Activated T-cell treated with anti-CD3 and anti-CD28 coated beads, Interleukin-2, amount 50 U/mL, for 24 hours (primary cell): ENCODE results near the gene NATD1.

Experiments
- DNase-seq: peaks from one replicate; pipeline ENCODE4 v3.0.0-alpha.2; 2020
- H3K27ac Mint-ChIP-seq: 2 replicates; pipeline ENCODE4 v1.8.0; 2020; ENCODE audit warnings: mild to moderate bottlenecking, mixed read lengths
- H3K27me3 Mint-ChIP-seq: 2 replicates; pipeline ENCODE4 v1.8.0; 2020; ENCODE audit warnings: mixed read lengths
- H3K36me3 Mint-ChIP-seq: 2 replicates; pipeline ENCODE4 v1.8.0; 2020; ENCODE audit warnings: low read depth, mixed read lengths
- H3K4me1 Mint-ChIP-seq: 2 replicates; pipeline ENCODE4 v1.8.0; 2020; ENCODE audit warnings: low read depth, mixed read lengths
- H3K4me3 Mint-ChIP-seq: 2 replicates; pipeline ENCODE4 v1.8.0; 2020; ENCODE audit warnings: mild to moderate bottlenecking, moderate library complexity, mixed read lengths
- H3K9me3 Mint-ChIP-seq: 2 replicates; pipeline ENCODE4 v1.8.0; 2020; ENCODE audit warnings: mixed read lengths

The NATD1 gene

GRCh38 chr17:21272881-21273792 is 19.9 kb upstream of the NATD1 start:
- Mint-ChIP-seq H3K4me3 (no peak overlapping the region), H3K9me3 (no peaks in the 10 kb centered on the region), H3K4me1 (peaks cover 33% of the 10 kb centered on the region), H3K36me3 (no peaks in the 10 kb centered on the region), H3K27me3 (no peaks in the 10 kb centered on the region), H3K27ac (no peak overlapping the region)
- DNase-seq, result no peak

DNA sequence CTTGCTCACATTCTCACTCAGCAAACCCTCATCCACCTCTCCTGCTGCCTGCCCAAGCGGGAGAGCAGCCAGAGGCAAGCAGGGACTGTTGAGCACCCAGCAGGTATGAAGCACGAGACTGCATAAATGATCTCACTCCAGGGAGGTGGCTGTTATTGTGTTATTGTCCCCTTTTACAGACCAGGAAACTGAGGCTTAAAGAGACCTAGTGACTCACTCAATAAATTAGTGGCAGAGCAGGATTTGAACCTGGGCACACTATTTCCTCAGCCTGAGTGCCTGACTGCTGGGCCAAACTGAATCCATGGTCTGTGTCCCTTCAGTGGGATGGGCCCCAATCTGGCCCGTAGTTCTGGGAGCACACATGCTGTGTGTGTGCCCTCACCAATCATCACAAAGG is 19.0 kb upstream of the NATD1 start:
- H3K9me3 Mint-ChIP-seq, result no peaks in the 10 kb centered on the region
- no peak for DNase-seq
- peaks cover 33% of the 10 kb centered on the region for H3K4me1 Mint-ChIP-seq
- H3K27me3 Mint-ChIP-seq, result no peaks in the 10 kb centered on the region
- no peak overlapping the region for H3K4me3 Mint-ChIP-seq
- H3K36me3 Mint-ChIP-seq, result no peaks in the 10 kb centered on the region
- no peak overlapping the region for H3K27ac Mint-ChIP-seq

DNA sequence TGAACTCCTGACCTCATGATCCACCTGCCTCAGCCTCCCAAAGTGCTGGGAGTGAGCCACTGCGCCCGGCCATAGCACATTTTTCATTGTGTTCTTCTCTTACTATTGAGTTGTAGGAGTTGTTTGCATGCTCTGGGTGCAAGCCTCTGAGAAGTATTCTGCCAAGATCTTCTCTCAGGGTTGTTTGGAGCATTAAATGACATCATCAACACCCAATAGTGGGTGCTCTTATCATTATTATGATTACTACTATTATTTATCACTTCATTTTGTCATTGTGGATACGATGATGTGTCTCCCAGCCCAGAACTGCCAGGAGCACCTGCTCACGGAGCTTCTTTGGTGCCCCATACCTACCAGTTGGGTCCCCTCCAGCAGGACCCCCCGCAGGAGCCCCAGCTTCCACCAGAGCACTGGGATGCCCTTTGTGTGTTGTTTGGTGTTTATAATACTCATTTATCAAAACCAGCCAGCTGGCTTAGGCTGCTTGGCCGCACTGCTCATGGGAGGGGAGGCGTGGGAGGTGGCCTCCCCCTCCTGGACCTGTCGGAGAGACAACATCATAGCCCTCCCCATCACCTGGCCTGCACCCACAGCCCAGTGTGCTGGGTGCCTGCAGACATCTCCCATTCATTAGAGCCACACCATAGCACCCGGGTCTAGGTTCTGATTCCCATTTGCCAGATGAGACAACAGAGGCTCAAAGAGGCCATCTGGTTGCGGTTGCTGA is 18.4 kb upstream of the NATD1 start:
- Mint-ChIP-seq H3K27me3 (no peaks in the 10 kb centered on the region), H3K4me3 (no peak overlapping the region), H3K9me3 (no peaks in the 10 kb centered on the region), H3K4me1 (peaks cover 28% of the 10 kb centered on the region), H3K27ac (no peak overlapping the region), H3K36me3 (no peaks in the 10 kb centered on the region)
- no peak for DNase-seq

DNA sequence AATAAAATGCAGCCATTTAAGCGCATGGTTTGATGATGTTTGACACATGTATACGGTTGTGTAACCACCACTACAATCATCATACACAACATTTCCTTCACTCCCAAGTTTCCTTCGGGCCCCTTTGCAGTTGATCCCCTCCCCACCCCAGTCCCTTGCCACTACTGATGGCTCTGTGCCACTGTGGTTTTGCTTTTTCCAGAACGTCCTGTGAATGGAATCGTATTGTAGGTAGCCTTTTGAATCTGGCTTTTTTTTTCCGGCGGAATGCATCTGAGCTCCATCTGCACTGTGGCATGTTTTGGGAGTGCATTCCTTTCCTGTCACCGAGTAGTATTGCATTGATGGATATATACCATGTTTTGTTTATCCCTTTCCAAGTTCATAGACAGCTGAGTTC is 16.2 kb upstream of the NATD1 start:
- peaks cover 16% of the 10 kb centered on the region for H3K4me1 Mint-ChIP-seq
- no peaks in the 10 kb centered on the region for H3K36me3 Mint-ChIP-seq
- H3K27ac Mint-ChIP-seq, result no peak overlapping the region
- DNase-seq, result no peak
- H3K27me3 Mint-ChIP-seq, result no peaks in the 10 kb centered on the region
- H3K9me3 Mint-ChIP-seq, result no peaks in the 10 kb centered on the region
- no peak overlapping the region for H3K4me3 Mint-ChIP-seq

DNA sequence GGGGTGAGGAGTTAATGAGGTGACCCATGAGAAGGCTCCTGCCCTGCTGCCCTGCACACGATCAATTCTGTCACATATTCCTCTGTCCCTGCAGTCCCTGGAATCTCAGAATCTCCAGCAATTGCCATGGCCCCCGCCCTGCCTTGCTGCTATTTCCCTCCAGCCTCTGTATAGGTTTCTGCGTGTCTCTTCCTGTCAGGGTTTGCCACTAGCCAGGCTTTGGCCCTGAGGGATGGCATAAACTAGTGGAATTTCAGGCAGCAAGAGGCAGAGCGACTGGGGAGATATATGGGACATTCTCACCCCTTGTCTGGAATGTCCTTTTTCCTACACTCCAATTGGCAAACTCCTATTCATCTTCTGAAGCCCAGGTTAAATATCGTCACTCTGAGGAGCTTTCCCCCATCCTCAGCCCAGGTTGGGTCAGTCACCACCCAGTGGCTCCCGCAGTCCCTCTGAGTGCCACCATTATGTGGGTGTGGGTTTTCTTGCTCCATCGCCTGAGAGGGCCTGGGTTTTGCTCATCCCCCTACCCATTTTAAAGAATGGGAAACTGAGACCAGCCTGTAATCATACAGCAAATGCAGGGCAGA is 15.5 kb upstream of the NATD1 start:
- no peaks in the 10 kb centered on the region for H3K36me3 Mint-ChIP-seq
- peaks cover 16% of the 10 kb centered on the region for H3K4me1 Mint-ChIP-seq
- no peak overlapping the region for H3K4me3 Mint-ChIP-seq
- no peaks in the 10 kb centered on the region for H3K27me3 Mint-ChIP-seq
- DNase-seq, result no peak
- no peaks in the 10 kb centered on the region for H3K9me3 Mint-ChIP-seq
- H3K27ac Mint-ChIP-seq, result peak overlapping the region; percentile 73

DNA sequence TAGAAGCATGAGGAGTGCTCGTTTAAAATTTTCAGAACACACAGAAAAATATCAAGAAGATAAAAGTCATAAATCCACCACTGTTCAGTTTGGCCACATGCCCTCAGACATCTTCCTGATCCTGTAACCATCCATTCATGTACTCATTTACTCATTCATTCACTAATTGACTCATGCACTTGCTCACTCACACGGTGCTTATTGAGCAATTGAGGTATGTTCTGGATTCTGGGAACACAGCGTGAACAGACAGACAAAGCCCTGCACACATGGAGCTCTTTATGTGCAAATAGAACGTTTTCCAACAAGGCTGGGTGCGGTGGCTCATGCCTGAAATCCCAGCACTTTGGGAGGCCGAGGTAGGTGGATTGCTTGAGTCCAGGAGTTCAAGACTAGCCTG is 10.2 kb upstream of the NATD1 start:
- H3K4me3 Mint-ChIP-seq, result no peak overlapping the region
- H3K9me3 Mint-ChIP-seq, result no peaks in the 10 kb centered on the region
- no peaks in the 10 kb centered on the region for H3K27me3 Mint-ChIP-seq
- H3K4me1 Mint-ChIP-seq, result peaks cover 18% of the 10 kb centered on the region
- peak overlapping the region; percentile 47 for H3K27ac Mint-ChIP-seq
- DNase-seq, result no peak
- H3K36me3 Mint-ChIP-seq, result no peaks in the 10 kb centered on the region

- Mint-ChIP-seq H3K9me3 (no peaks in the 10 kb centered on the region), H3K27ac (no peak overlapping the region), H3K27me3 (no peaks in the 10 kb centered on the region), H3K36me3 (no peaks in the 10 kb centered on the region), H3K4me1 (peaks cover 15% of the 10 kb centered on the region), H3K4me3 (no peak overlapping the region)
- DNase-seq, result no peak
Observed at GRCh38 chr17:21262259-21262993, 9.2 kb upstream of the NATD1 start.

DNA sequence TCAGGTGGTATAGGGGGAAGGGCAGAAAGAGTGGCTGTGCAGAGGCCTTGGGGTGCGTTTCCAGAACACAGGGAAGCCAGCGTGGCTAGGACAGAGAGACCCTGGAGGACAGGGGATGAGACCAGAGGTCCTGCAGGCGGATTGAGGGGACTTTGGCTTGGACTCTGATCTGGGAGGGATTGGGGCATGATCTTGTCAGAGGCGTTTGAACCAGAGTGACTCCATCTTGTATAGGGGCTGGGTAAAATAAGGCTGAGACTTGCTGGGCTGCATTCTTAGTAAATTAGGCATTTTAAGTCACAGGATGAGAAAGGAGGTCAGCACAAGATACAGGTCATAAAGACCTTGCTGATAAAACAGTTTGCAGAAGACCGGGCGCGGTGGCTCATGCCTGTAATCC is 5.4 kb upstream of the NATD1 start:
- Mint-ChIP-seq H3K27me3 (no peaks in the 10 kb centered on the region), H3K4me3 (no peak overlapping the region), H3K36me3 (no peaks in the 10 kb centered on the region), H3K4me1 (peaks cover 18% of the 10 kb centered on the region), H3K9me3 (no peaks in the 10 kb centered on the region), H3K27ac (peak overlapping the region; percentile 26)
- DNase-seq, result no peak

GRCh38 chr17:21253646-21254441 is 634 bp upstream of the NATD1 start:
- Mint-ChIP-seq H3K9me3 (no peaks in the 10 kb centered on the region), H3K27ac (peak overlapping the region; percentile 72), H3K4me1 (peaks cover 25% of the 10 kb centered on the region), H3K36me3 (no peaks in the 10 kb centered on the region), H3K27me3 (no peaks in the 10 kb centered on the region), H3K4me3 (peak overlapping the region; percentile 82)
- DNase-seq, result no peak

GRCh38 chr17:21252289-21252795 is 868 bp downstream of the NATD1 start:
- H3K27me3 Mint-ChIP-seq, result no peaks in the 10 kb centered on the region
- peak overlapping the region; percentile 66 for H3K27ac Mint-ChIP-seq
- H3K4me1 Mint-ChIP-seq, result peaks cover 18% of the 10 kb centered on the region
- no peak for DNase-seq
- peak overlapping the region; percentile 74 for H3K4me3 Mint-ChIP-seq
- H3K9me3 Mint-ChIP-seq, result no peaks in the 10 kb centered on the region
- H3K36me3 Mint-ChIP-seq, result no peaks in the 10 kb centered on the region

- no peak for DNase-seq
- Mint-ChIP-seq H3K4me3 (no peak overlapping the region), H3K4me1 (peaks cover 18% of the 10 kb centered on the region), H3K27me3 (no peaks in the 10 kb centered on the region), H3K9me3 (no peaks in the 10 kb centered on the region), H3K36me3 (no peaks in the 10 kb centered on the region), H3K27ac (no peak overlapping the region)
Observed at GRCh38 chr17:21251337-21252010, 1.7 kb downstream of the NATD1 start.

GRCh38 chr17:21250854-21251253 is 2.4 kb downstream of the NATD1 start:
- DNase-seq, result no peak
- H3K4me1 Mint-ChIP-seq, result peaks cover 19% of the 10 kb centered on the region
- no peaks in the 10 kb centered on the region for H3K9me3 Mint-ChIP-seq
- no peaks in the 10 kb centered on the region for H3K36me3 Mint-ChIP-seq
- no peak overlapping the region for H3K27ac Mint-ChIP-seq
- no peak overlapping the region for H3K4me3 Mint-ChIP-seq
- H3K27me3 Mint-ChIP-seq, result no peaks in the 10 kb centered on the region
